ENCODE measurements around the gene RABAC1. TPM values are rescaled to one million over a fixed set of nuclear protein-coding genes. Genes with fewer than 3 reads are reported as not detected.

Gene RABAC1
- total and polyA plus RNA-seq, 8 donors, result 53.1 to 186 (median 74.2) TPM

DNA sequence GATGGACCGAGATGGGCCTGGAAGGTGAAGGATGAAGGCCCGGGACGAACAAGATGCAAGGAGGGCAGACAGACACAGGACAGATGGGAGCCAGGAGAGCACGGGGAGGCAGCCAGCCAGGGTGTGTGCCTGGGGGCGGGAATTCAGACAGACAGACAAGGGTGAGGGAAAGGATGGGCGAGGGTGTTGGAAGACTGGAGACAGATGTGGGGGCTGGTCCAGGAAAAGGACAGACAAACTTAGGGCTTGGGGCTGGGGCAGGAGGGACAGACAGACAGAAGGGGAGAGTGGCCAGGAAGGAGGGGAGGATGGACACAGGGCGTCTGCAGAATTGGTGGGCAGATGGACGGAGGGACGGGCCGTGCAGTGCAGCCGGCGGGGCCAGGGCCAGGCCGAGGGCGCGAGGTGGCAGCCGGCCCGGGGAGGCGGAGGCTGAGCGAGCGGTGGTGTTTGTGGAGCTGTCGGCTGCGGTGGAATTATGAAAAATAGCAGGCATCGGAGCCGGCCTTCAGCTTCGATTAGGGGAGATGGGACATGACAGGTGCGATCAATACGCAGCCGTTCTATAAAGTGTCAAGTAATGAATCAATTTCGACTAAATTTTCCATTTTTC is 26.3 kb downstream of the RABAC1 start:
- no peak overlapping the region for H3K27ac ChIP-seq
- no peak overlapping the region for H3K4me3 ChIP-seq
- no peak for ATAC-seq
- no peak for TF ChIP-seq CTCF (IDR thresholded peaks at IDR 0.05)
- no peaks in the 10 kb centered on the region for H3K9me3 ChIP-seq
- no peak for DNase-seq
- peaks cover 10 to 19% of the 10 kb centered on the region in 2 donors for H3K4me1 ChIP-seq
- no peaks in the 10 kb centered on the region for H3K36me3 ChIP-seq
- H3K27me3 ChIP-seq, result peaks cover 40 to 94% of the 10 kb centered on the region in 2 donors
- intact Hi-C loops (cut with DNase I), result loop anchor here in 1 of 2 donors (10.0 kb wide), 1 partner anchor 68 kb away; the partner anchor contains the start of gene RPS19

DNA sequence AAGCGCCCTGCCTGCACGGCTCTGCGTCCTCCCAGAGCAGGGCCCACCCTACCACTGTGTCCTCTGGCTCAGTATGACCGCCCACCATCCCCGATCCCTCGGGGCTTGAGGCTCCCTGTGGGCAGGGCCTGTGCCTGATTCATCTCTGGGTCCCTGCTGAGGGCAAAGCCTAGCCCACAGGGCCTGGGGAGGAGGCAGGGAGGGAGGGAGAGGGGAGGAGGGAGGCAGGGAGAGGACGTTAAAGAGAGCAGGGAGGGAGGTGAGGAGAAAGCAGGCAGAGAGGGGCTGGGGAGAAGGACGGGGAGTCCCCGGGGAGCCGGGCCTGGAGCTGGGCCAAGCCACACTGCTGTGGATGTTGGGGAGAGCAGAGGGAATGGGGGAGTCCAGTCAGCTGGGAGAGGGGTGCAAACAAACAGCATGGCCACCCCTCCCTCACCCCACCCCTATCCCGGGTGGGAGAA is 26.8 kb downstream of the RABAC1 start:
- H3K4me1 ChIP-seq, result peaks cover 10 to 24% of the 10 kb centered on the region in 2 donors
- H3K27me3 ChIP-seq, result peaks cover 43 to 94% of the 10 kb centered on the region in 2 donors
- no peak overlapping the region for H3K4me3 ChIP-seq
- H3K9me3 ChIP-seq, result no peaks in the 10 kb centered on the region
- intact Hi-C loops (cut with DNase I), result loop anchor here in 1 of 2 donors (10.0 kb wide), 1 partner anchor 67 kb away; the partner anchor contains the start of gene RPS19
- no peaks in the 10 kb centered on the region for H3K36me3 ChIP-seq
- no peak for TF ChIP-seq CTCF (IDR thresholded peaks at IDR 0.05)
- ATAC-seq (no peak), DNase-seq (no peak)
- no peak overlapping the region for H3K27ac ChIP-seq

DNA sequence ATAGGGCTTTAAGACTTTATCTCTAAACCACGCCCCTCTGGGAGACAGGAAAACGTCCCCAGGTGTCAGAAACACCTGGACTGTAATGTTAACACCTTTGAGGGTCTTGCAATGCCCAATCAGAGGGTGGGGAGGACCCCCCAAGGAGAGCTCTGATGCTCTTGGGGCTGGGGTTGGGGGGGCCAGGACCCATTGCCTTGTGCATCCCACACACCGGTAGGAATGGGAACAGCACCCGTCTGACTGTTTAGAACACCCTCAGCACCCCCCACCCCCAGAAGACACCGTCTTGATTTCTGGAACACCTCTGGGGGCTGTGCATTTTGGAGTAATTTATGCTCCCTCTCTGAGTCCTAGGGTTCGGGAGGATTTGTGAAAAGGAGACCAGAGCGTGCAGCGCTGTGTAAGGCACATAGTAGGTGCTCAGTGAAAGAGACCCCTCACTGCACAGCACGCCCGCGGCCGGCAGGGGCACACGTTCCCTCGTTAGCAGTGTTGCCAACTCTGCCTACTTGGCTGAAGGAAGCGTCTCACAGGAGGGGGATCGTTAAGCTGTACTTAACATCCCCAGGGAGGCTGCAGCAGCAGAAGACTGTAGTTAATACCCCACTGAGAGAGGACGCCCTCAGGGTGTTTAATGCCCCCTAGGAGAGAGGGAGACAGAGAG is 28.1 kb downstream of the RABAC1 start:
- intact Hi-C loops (cut with DNase I), result loop anchor here in 1 of 2 donors (10.0 kb wide), 1 partner anchor 66 kb away; the partner anchor contains the start of gene RPS19
- H3K27me3 ChIP-seq, result peaks cover 45 to 94% of the 10 kb centered on the region in 2 donors
- TF ChIP-seq CTCF (IDR thresholded peaks at IDR 0.05), result no peak

GRCh38 chr19:41930322-41930722 is 28.8 kb downstream of the RABAC1 start:
- Histone ChIP-seq H3K4me3 (no peak overlapping the region), H3K9me3 (no peaks in the 10 kb centered on the region), H3K27me3 (peaks cover 40 to 94% of the 10 kb centered on the region in 2 donors), H3K27ac (no peak overlapping the region), H3K4me1 (peaks cover 10 to 24% of the 10 kb centered on the region in 2 donors), H3K36me3 (no peaks in the 10 kb centered on the region)
- DNase-seq (no peak), ATAC-seq (peak; percentile 19)
- TF ChIP-seq CTCF (IDR thresholded peaks at IDR 0.05), result no peak
- intact Hi-C loops (cut with DNase I), result loop anchor here in 1 of 2 donors (10.0 kb wide), 1 partner anchor 66 kb away; the partner anchor contains the start of gene RPS19

More for the DNA sequence above, 28.1 kb downstream of the RABAC1 start:
- Histone ChIP-seq H3K4me1 (peaks cover 10 to 24% of the 10 kb centered on the region in 2 donors), H3K9me3 (no peaks in the 10 kb centered on the region), H3K36me3 (no peaks in the 10 kb centered on the region), H3K4me3 (no peak overlapping the region), H3K27ac (no peak overlapping the region)
- ATAC-seq (no peak), DNase-seq (no peak)

DNA sequence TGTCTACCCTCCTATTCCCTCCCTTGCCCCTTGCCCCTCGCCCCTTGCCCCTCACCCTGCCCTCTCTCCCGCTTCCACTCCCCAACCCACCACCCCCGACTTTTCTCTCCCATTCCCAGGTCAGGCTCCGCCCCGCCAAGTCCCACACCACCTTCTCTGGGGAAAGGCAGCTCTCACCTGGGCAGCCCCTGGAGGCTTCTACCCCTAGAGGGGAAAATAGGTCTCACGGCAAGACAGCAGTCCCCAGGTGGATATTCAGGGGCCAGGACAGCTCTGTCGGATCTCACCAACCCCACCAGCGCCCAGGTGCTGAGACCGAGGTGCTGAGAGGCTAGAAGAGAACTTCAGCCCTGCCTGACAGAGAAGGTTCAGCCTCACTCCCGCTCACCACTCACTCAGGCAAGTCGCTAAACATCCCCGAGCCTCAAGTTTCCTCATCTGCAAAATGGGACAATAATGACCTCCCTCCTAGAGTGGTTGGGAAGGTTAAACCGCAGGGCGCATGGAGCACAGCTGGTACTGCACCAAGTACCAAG is 29.5 kb downstream of the RABAC1 start:
- peaks cover 37 to 94% of the 10 kb centered on the region in 2 donors for H3K27me3 ChIP-seq
- H3K9me3 ChIP-seq, result no peaks in the 10 kb centered on the region
- no peak for ATAC-seq
- intact Hi-C loops (cut with DNase I), result loop anchor here in 1 of 2 donors (10.0 kb wide), 1 partner anchor 65 kb away; the partner anchor contains the start of gene RPS19
- H3K4me1 ChIP-seq, result peaks cover 10 to 20% of the 10 kb centered on the region in 2 donors
- no peak overlapping the region for H3K4me3 ChIP-seq
- H3K36me3 ChIP-seq, result no peaks in the 10 kb centered on the region
- no peak overlapping the region for H3K27ac ChIP-seq
- TF ChIP-seq CTCF (IDR thresholded peaks at IDR 0.05), result no peak
- DNase-seq, result no peak
